ENCODE data around the gene FIG4. TPM values are rescaled to one million over a fixed set of nuclear protein-coding genes. Genes with fewer than 3 reads are reported as not detected.
"Not testable (repeated sequence)": the region's sequence is repeated elsewhere in the genome, so short reads cannot be mapped to it uniquely, and the experiment has no call there.

FIG4 gene
- total RNA-seq, 1 experiment from 2014 or later = 14.8 TPM

DNA sequence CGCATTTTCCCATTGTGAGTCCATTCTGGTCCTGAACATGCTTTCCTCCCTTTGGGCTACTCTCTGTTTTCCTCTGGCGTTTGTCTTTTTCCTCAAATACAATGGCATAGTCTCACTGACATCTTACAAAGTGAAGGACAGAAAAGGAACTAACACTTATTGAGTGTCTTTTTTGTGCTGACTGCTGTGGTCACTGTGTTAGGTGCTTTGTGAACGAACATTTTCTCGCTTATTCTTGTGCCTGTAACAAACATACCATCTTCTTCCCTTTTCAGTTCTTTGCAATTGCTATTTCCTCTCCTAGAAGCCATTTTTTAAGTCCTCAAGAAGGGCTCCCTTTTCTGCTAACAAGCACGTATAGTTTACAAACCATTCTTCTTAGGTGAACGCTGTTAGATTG, 15.4 kb downstream of the FIG4 start:
- Histone ChIP-seq H3K79me2 (ENCODE audit: low read length) (no peaks in the 10 kb centered on the region; the same call in 1 of the 2 replicates), H2AFZ (ENCODE audit: low read length) (no peak overlapping the region), H3K4me3 (ENCODE audit: low read length) (no peak overlapping the region), H3K27me3 (ENCODE audit: low read length) (no peaks in the 10 kb centered on the region; the same call in 1 of the 2 replicates), H3K4me1 (ENCODE audit: low read length) (peaks cover 17% of the 10 kb centered on the region), H4K20me1 (ENCODE audit: insufficient read depth, low read depth, low read length) (peaks cover 7% of the 10 kb centered on the region; the same call in 1 of the 2 replicates), H3K36me3 (ENCODE audit: insufficient read depth, low read length) (no peaks in the 10 kb centered on the region), H3K9me3 (ENCODE audit: low read length) (no peaks in the 10 kb centered on the region), H3K9me2 (replicated peaks; ENCODE audit: insufficient read depth, low read length) (no peaks in the 10 kb centered on the region), H3K27ac (ENCODE audit: low read length) (no peak overlapping the region), H3K4me2 (ENCODE audit: low read depth, low read length, poor library complexity, severe bottlenecking) (no peak overlapping the region), H3K9ac (ENCODE audit: low read length) (no peak overlapping the region)
- DNase-seq = no peak

DNA sequence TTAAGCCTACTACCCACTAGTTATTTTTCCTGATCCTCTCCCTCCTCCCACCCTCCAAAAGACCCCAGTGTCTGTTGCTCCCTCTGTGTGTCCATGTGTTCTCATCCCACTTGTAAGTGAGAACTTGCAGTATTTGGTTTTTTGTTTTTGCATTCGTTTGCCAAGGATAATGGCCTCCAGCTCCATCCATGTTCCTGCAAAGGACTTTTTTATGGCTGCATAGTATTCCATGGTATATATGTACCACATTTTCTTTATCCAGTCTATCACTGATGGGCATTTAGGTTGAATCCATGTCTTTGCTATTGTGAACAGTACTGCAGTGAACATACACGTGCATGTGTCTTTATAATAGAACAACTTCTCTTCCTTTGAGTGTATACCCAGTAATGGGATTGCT, 17.0 kb downstream of the FIG4 start:
- not testable (repeated sequence) for H3K9me2 ChIP-seq (replicated peaks; ENCODE audit: insufficient read depth, low read length); H3K4me2 ChIP-seq (ENCODE audit: low read depth, low read length, poor library complexity, severe bottlenecking); H3K27me3 ChIP-seq (ENCODE audit: low read length); H3K4me3 ChIP-seq (ENCODE audit: low read length); H3K36me3 ChIP-seq (ENCODE audit: insufficient read depth, low read length); H4K20me1 ChIP-seq (ENCODE audit: insufficient read depth, low read depth, low read length); H3K9ac ChIP-seq (ENCODE audit: low read length); DNase-seq; H3K27ac ChIP-seq (ENCODE audit: low read length); H3K9me3 ChIP-seq (ENCODE audit: low read length); H3K79me2 ChIP-seq (ENCODE audit: low read length); H2AFZ ChIP-seq (ENCODE audit: low read length)
- peaks cover 13% of the 10 kb centered on the region for H3K4me1 ChIP-seq (ENCODE audit: low read length)

DNA sequence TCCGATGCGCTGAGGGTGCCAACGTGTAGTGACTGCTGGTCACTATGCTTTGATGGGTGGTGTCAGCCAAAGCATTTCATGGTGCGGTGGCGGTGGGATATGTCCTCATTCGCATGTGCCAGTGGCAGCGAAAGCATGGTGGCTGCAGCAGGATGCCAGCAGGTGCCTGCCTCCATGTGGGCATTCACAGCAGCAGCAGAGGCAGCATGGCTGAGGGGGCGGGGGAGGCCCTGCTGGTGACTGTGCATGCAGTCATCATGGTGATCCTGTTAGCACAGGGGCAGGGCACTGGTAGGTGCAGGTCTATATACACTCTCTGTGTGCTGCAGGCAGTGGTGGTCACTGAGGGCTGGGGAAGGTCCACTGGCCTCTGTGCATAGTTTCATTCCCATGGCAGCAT, 22.0 kb downstream of the FIG4 start:
- Histone ChIP-seq H3K36me3 (ENCODE audit: insufficient read depth, low read length) (no peaks in the 10 kb centered on the region), H3K9ac (ENCODE audit: low read length) (no peak overlapping the region), H3K4me3 (ENCODE audit: low read length) (no peak overlapping the region), H3K4me1 (ENCODE audit: low read length) (peaks cover 7% of the 10 kb centered on the region), H3K27me3 (ENCODE audit: low read length) (no peaks in the 10 kb centered on the region; the same call in 1 of the 2 replicates), H3K27ac (ENCODE audit: low read length) (no peak overlapping the region), H2AFZ (ENCODE audit: low read length) (no peak overlapping the region), H3K9me3 (ENCODE audit: low read length) (no peaks in the 10 kb centered on the region), H4K20me1 (ENCODE audit: insufficient read depth, low read depth, low read length) (no peaks in the 10 kb centered on the region; the same call in 1 of the 2 replicates), H3K9me2 (replicated peaks; ENCODE audit: insufficient read depth, low read length) (no peaks in the 10 kb centered on the region), H3K79me2 (ENCODE audit: low read length) (no peaks in the 10 kb centered on the region; the same call in 1 of the 2 replicates), H3K4me2 (ENCODE audit: low read depth, low read length, poor library complexity, severe bottlenecking) (no peak overlapping the region)
- DNase-seq = no peak

DNA sequence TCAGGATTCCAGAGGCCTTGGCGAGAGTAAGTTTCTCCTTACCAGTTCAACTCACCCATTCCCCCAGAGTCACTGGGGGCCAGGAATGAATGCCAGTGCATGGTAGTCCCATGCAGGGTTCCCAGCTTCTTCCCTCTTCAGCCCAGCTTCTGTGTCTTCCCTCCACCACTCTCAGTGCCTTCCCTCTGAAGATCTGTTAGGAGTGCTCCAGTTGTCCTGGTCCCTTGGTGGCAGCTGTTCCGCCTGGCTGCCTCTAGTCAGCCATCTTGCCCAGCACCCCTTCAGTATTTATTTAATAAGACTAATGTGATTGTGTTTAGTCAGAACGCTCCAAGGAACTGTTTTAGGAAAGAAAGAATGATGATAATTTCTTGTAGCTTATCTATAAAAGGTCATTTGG, 23.1 kb downstream of the FIG4 start:
- Histone ChIP-seq H2AFZ (ENCODE audit: low read length) (no peak overlapping the region), H3K9me2 (replicated peaks; ENCODE audit: insufficient read depth, low read length) (no peaks in the 10 kb centered on the region), H3K9ac (ENCODE audit: low read length) (no peak overlapping the region), H3K4me2 (ENCODE audit: low read depth, low read length, poor library complexity, severe bottlenecking) (no peak overlapping the region), H3K4me3 (ENCODE audit: low read length) (no peak overlapping the region), H3K36me3 (ENCODE audit: insufficient read depth, low read length) (no peaks in the 10 kb centered on the region), H3K9me3 (ENCODE audit: low read length) (no peaks in the 10 kb centered on the region), H3K4me1 (ENCODE audit: low read length) (peaks cover 11% of the 10 kb centered on the region), H3K27me3 (ENCODE audit: low read length) (no peaks in the 10 kb centered on the region; the same call in 1 of the 2 replicates), H3K79me2 (ENCODE audit: low read length) (no peaks in the 10 kb centered on the region; the same call in 1 of the 2 replicates), H3K27ac (ENCODE audit: low read length) (no peak overlapping the region), H4K20me1 (ENCODE audit: insufficient read depth, low read depth, low read length) (no peaks in the 10 kb centered on the region; the same call in 1 of the 2 replicates)
- no peak for DNase-seq

DNA sequence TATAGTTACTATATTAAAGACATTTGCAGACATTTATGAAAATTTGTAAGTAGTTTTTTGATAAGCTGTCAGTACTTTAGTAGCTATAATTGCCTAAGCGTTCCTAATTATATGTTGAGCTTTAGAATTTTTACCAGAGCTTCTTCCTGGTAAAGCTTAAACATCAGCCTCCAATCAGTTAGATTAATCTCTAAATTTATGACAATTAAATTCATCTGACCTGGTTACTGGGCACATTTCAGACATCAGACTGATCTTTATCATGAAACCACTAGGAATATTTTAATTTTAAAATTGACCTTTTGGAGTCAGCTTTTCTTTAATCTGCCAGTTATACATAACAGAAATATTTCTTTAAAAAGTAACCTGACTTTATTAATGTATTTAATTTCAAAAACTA, 23.5 kb downstream of the FIG4 start:
- Histone ChIP-seq H3K4me3 (ENCODE audit: low read length) (no peak overlapping the region), H3K79me2 (ENCODE audit: low read length) (no peaks in the 10 kb centered on the region; the same call in 1 of the 2 replicates), H3K9me3 (ENCODE audit: low read length) (no peaks in the 10 kb centered on the region), H3K27ac (ENCODE audit: low read length) (no peak overlapping the region), H3K9ac (ENCODE audit: low read length) (no peak overlapping the region), H2AFZ (ENCODE audit: low read length) (no peak overlapping the region), H3K4me1 (ENCODE audit: low read length) (peaks cover 11% of the 10 kb centered on the region), H3K9me2 (replicated peaks; ENCODE audit: insufficient read depth, low read length) (no peaks in the 10 kb centered on the region), H3K4me2 (ENCODE audit: low read depth, low read length, poor library complexity, severe bottlenecking) (no peak overlapping the region), H4K20me1 (ENCODE audit: insufficient read depth, low read depth, low read length) (no peaks in the 10 kb centered on the region; the same call in 1 of the 2 replicates), H3K36me3 (ENCODE audit: insufficient read depth, low read length) (no peaks in the 10 kb centered on the region), H3K27me3 (ENCODE audit: low read length) (no peaks in the 10 kb centered on the region; the same call in 1 of the 2 replicates)
- no peak for DNase-seq

DNA sequence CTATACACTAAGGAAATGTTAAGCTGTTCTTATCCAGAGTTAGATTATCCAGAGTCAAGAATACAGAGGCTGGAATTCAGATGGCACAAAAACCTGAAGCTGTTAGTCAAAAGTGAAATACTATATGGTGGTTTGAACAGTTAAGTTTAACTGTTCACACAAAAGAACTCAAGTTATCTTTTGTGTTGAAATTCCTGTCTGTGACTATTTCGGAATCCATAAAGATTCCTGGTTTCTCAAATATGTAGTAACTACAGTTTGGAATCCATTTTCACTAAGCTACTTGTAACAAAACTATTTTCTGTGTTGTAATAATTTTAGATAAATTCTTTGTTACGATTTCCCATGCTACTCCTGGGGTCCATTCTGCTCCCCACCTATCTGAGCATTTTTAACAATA, 24.5 kb downstream of the FIG4 start:
- H3K9me2 ChIP-seq (replicated peaks; ENCODE audit: insufficient read depth, low read length) = no peaks in the 10 kb centered on the region
- H4K20me1 ChIP-seq (ENCODE audit: insufficient read depth, low read depth, low read length) = no peaks in the 10 kb centered on the region; the same call in 1 of the 2 replicates
- no peaks in the 10 kb centered on the region for H3K36me3 ChIP-seq (ENCODE audit: insufficient read depth, low read length)
- no peaks in the 10 kb centered on the region for H3K9me3 ChIP-seq (ENCODE audit: low read length)
- peaks cover 11% of the 10 kb centered on the region for H3K4me1 ChIP-seq (ENCODE audit: low read length)
- DNase-seq = no peak
- H3K4me2 ChIP-seq (ENCODE audit: low read depth, low read length, poor library complexity, severe bottlenecking) = no peak overlapping the region
- H3K9ac ChIP-seq (ENCODE audit: low read length) = no peak overlapping the region
- H3K4me3 ChIP-seq (ENCODE audit: low read length) = no peak overlapping the region
- no peak overlapping the region for H2AFZ ChIP-seq (ENCODE audit: low read length)
- H3K27ac ChIP-seq (ENCODE audit: low read length) = no peak overlapping the region
- H3K27me3 ChIP-seq (ENCODE audit: low read length) = no peaks in the 10 kb centered on the region
- H3K79me2 ChIP-seq (ENCODE audit: low read length) = no peaks in the 10 kb centered on the region; the same call in 1 of the 2 replicates

DNA sequence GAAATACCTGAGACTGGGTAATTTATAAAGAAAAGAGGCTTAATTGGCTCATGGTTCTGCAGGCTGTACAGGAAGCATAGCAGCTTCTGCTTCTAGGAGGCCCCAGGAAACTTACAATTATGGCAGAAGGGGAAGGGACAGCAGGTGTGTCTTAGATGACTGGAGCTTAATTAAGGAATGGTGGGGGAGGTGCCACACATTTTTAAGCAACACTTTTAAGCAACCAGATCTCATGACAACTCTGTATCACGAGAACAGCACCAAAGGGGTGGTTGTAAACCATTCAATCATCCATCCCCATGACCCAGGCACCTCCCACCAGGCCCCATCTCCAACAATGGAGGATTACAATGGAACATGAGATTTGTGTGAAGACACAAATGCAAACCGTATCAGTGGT, 26.9 kb downstream of the FIG4 start:
- no peak overlapping the region for H3K27ac ChIP-seq (ENCODE audit: low read length)
- no peaks in the 10 kb centered on the region for H3K9me2 ChIP-seq (replicated peaks; ENCODE audit: insufficient read depth, low read length)
- H3K27me3 ChIP-seq (ENCODE audit: low read length) = no peaks in the 10 kb centered on the region
- DNase-seq = no peak
- H3K4me1 ChIP-seq (ENCODE audit: low read length) = peaks cover 11% of the 10 kb centered on the region
- H3K79me2 ChIP-seq (ENCODE audit: low read length) = no peaks in the 10 kb centered on the region
- no peaks in the 10 kb centered on the region for H3K9me3 ChIP-seq (ENCODE audit: low read length)
- no peak overlapping the region for H3K4me3 ChIP-seq (ENCODE audit: low read length)
- H3K36me3 ChIP-seq (ENCODE audit: insufficient read depth, low read length) = no peaks in the 10 kb centered on the region
- no peaks in the 10 kb centered on the region for H4K20me1 ChIP-seq (ENCODE audit: insufficient read depth, low read depth, low read length)
- H3K4me2 ChIP-seq (ENCODE audit: low read depth, low read length, poor library complexity, severe bottlenecking) = peak overlapping the region; percentile 17
- H3K9ac ChIP-seq (ENCODE audit: low read length) = no peak overlapping the region
- H2AFZ ChIP-seq (ENCODE audit: low read length) = no peak overlapping the region

DNA sequence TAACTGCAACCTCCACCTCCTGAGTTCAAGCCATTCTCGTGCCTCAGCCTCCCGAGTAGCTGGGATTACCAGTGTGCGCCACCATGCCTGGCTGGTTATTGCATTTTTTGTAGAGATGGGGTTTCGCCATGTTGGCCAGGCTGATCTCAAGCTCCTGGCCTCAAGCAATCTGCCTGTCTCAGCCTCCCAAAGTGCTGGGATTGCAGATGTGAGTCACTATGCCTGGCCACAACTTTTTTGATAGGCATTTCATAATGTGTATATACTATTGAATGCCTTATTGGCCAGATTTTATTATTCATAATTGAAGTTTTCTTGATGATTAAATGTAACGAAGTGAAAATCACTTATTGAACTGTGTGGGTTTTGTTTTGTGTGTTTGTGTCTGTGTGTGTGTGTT, 27.9 kb downstream of the FIG4 start:
- H3K9me3 ChIP-seq (ENCODE audit: low read length) = no peaks in the 10 kb centered on the region
- H3K9ac ChIP-seq (ENCODE audit: low read length) = no peak overlapping the region
- no peak overlapping the region for H2AFZ ChIP-seq (ENCODE audit: low read length)
- no peaks in the 10 kb centered on the region for H4K20me1 ChIP-seq (ENCODE audit: insufficient read depth, low read depth, low read length)
- H3K27ac ChIP-seq (ENCODE audit: low read length) = no peak overlapping the region
- H3K36me3 ChIP-seq (ENCODE audit: insufficient read depth, low read length) = no peaks in the 10 kb centered on the region
- H3K79me2 ChIP-seq (ENCODE audit: low read length) = no peaks in the 10 kb centered on the region
- no peak for DNase-seq
- H3K4me3 ChIP-seq (ENCODE audit: low read length) = no peak overlapping the region
- H3K4me1 ChIP-seq (ENCODE audit: low read length) = peaks cover 11% of the 10 kb centered on the region
- no peak overlapping the region for H3K4me2 ChIP-seq (ENCODE audit: low read depth, low read length, poor library complexity, severe bottlenecking)
- no peaks in the 10 kb centered on the region for H3K9me2 ChIP-seq (replicated peaks; ENCODE audit: insufficient read depth, low read length)
- H3K27me3 ChIP-seq (ENCODE audit: low read length) = no peaks in the 10 kb centered on the region

DNA sequence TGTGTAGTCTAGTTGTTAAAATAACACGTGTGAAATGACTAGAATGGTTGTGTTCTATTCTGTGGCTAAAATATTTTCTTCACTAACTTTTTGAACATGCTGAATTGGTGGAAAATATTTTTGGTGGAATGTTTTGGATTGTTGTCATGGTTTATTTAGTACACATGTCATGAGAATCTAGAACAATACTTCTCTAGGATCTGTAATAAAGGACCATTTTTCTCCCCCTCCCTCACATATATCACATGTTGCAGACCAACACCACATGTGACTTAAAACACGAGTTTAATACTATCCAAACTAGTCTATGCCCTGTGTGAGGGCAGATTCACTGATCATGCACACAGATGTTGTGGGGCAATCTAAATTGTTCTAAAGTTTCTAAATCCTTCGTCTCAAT, 29.2 kb downstream of the FIG4 start:
- Histone ChIP-seq H4K20me1 (ENCODE audit: insufficient read depth, low read depth, low read length) (no peaks in the 10 kb centered on the region), H3K4me3 (ENCODE audit: low read length) (no peak overlapping the region), H3K4me2 (ENCODE audit: low read depth, low read length, poor library complexity, severe bottlenecking) (no peak overlapping the region), H3K27me3 (ENCODE audit: low read length) (no peaks in the 10 kb centered on the region), H3K9me2 (replicated peaks; ENCODE audit: insufficient read depth, low read length) (no peaks in the 10 kb centered on the region), H3K9ac (ENCODE audit: low read length) (no peak overlapping the region), H3K36me3 (ENCODE audit: insufficient read depth, low read length) (no peaks in the 10 kb centered on the region), H3K27ac (ENCODE audit: low read length) (no peak overlapping the region), H3K79me2 (ENCODE audit: low read length) (no peaks in the 10 kb centered on the region), H2AFZ (ENCODE audit: low read length) (no peak overlapping the region), H3K4me1 (ENCODE audit: low read length) (peaks cover 11% of the 10 kb centered on the region), H3K9me3 (ENCODE audit: low read length) (no peaks in the 10 kb centered on the region)
- no peak for DNase-seq

All from Karpas-422 (cell line).